Measurements from ENCODE around the gene TECPR1.

DNA sequence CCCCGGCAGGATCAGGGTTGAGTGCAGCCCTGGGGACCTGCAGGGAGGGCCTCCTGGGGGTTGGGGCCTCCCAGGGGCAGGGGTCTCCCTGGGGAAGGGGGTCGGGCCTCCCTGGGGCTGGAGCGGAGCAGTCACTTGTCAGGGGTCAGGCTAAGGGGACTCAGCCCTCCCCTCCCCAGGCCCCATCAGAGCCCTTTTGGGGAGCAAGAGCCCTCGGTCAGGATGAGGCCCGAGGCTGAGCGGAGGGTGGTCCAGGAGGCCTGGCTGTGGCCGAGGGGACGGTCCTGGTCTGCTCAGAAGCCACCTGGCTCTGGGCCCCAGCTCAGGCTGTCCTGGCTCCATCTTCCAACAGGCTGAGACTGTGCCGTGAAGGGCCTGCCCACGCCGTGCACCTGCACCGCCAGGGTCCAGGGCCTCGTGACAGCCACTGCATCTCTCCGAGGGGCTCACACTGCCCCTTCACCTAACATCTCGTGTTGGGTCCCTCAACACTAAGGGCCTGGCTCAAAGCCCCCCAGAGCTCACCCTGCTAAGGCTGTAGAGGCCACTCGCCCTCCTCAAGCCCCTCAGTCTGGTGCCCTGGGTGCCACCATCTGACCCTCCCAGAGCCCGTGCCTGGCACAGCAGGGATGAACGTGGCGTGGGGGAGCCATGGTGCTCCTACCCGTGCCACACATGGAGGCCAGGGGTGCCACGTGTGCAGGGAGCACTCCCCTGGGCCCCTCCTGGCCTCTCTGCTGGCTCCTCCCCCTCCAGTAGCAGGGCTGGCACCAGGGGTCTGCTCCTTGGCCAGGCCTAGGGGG, 27.9 kb downstream of the TECPR1 start:
- TF ChIP-seq, protein P1, sequence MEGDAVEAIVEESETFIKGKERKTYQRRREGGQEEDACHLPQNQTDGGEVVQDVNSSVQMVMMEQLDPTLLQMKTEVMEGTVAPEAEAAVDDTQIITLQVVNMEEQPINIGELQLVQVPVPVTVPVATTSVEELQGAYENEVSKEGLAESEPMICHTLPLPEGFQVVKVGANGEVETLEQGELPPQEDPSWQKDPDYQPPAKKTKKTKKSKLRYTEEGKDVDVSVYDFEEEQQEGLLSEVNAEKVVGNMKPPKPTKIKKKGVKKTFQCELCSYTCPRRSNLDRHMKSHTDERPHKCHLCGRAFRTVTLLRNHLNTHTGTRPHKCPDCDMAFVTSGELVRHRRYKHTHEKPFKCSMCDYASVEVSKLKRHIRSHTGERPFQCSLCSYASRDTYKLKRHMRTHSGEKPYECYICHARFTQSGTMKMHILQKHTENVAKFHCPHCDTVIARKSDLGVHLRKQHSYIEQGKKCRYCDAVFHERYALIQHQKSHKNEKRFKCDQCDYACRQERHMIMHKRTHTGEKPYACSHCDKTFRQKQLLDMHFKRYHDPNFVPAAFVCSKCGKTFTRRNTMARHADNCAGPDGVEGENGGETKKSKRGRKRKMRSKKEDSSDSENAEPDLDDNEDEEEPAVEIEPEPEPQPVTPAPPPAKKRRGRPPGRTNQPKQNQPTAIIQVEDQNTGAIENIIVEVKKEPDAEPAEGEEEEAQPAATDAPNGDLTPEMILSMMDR (conservative IDR thresholded peaks at IDR 0.05; ENCODE audit: low read length): no peak
- no peak for TF ChIP-seq EZH2phosphoT487 (IDR thresholded peaks at IDR 0.05; ENCODE audit: borderline replicate concordance, low read depth, low read length)
